Dendritic cell treated with granulocyte-macrophage colony-stimulating factor and Interleukin-4, amounts not matched to agents 40 ng/mL and 50 ng/mL, for 4 days (primary cell): ENCODE measurements around the gene BLVRA.
"Not testable (repeated sequence)": the region's sequence is repeated elsewhere in the genome, so short reads cannot be mapped to it uniquely, and the experiment has no call there.

Source experiments
- H3K27ac Mint-ChIP-seq: one replicate; pipeline ENCODE4 v1.8.0; 2022; ENCODE audit warnings: mild to moderate bottlenecking, mixed read lengths
- H3K27me3 Mint-ChIP-seq: one replicate; pipeline ENCODE4 v1.8.0; 2022; ENCODE audit warnings: mild to moderate bottlenecking, mixed read lengths
- H3K36me3 Mint-ChIP-seq: one replicate; pipeline ENCODE4 v1.8.0; 2022; ENCODE audit warnings: low read depth, mixed read lengths
- H3K4me1 Mint-ChIP-seq: one replicate; pipeline ENCODE4 v1.8.0; 2022; ENCODE audit warnings: low read depth, mixed read lengths
- H3K4me3 Mint-ChIP-seq: one replicate; pipeline ENCODE4 v1.8.0; 2022; ENCODE audit warnings: mild to moderate bottlenecking, moderate library complexity, mixed read lengths
- H3K9me3 Mint-ChIP-seq: one replicate; pipeline ENCODE4 v1.8.0; 2022; ENCODE audit warnings: mixed read lengths
- intact Hi-C: fragments of 100-400 bp; cut with micrococcal nuclease; formaldehyde crosslinking; loops from one replicate; pipeline ENCODE4 v1.15.0; 2022

The BLVRA gene, protein sequence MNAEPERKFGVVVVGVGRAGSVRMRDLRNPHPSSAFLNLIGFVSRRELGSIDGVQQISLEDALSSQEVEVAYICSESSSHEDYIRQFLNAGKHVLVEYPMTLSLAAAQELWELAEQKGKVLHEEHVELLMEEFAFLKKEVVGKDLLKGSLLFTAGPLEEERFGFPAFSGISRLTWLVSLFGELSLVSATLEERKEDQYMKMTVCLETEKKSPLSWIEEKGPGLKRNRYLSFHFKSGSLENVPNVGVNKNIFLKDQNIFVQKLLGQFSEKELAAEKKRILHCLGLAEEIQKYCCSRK

DNA sequence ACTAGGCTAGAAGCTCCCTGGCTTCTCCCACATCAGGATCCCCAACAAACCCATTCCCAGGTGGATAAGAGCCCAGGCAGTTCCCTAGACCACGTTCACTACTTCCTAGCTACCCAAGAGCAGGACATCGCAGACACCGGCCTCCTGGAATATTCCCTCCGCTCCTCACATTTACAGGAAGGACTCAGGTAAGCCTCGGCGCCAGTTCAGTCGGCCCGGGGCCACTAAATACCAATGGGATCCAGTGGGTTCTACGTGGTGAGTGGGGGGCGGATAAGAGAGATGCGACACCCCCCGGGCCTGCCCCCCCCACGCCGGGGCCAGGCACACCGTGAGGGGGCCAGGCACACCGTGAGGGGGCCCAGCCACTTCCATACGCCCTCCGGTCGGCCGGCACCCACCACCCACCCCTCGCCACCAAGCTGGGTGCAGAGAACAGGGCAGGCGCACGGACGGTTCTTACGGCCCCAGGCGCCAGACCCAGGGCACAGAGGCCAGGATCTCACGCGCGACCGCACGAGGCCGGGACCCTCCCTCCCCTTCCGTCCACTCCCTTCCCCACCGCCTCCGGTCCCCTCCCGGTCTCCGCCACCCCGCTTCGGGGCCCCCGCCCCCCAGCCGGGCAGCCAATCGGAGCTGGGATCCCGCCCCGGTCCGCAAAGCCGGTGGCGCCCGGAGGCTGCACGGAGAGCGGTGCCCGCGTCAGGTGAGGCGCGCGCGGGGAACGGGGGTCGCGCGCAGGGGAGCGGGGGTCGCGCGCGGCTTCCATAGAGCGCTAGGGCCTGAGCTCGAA is at the start of gene BLVRA:
Gene BLVRA, plus strand, starts transcription at position 652 of the 793 bp plus-strand sequence. CDS start 12,479 bp downstream, outside the sequence.
- peaks cover 22% of the 10 kb centered on the region for H3K36me3 Mint-ChIP-seq
- H3K4me3 Mint-ChIP-seq, result peak within 1 kb of the TSS; percentile 82
- no peaks in the 10 kb centered on the region for H3K9me3 Mint-ChIP-seq
- intact Hi-C loops, result no loop called here
- peak within 1 kb of the TSS; percentile 92 for H3K27ac Mint-ChIP-seq
- peaks cover 70% of the 10 kb centered on the region for H3K4me1 Mint-ChIP-seq
- H3K27me3 Mint-ChIP-seq, result peaks cover 1% of the 10 kb centered on the region

DNA sequence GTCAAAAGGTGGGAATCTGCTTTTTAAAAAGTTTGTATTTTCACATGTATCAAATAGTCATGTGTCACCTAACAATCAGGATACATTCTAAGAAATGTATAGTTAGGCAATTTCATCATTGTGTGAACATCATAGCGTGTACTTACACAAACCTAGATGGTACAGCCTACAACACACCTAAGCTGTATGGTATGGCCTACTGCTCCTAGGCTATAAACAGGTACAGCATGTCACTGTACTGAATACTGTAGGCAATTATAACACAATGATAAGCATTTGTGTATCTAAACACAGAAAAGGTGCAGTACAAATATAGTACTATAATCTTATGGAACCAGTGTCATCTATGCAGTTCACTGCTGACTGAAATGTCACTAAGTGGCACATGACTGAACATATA is 47.0 kb upstream of the BLVRA start:
- no peak overlapping the region for H3K4me3 Mint-ChIP-seq
- no peak overlapping the region for H3K27ac Mint-ChIP-seq
- intact Hi-C loops, result no loop called here
- no peaks in the 10 kb centered on the region for H3K27me3 Mint-ChIP-seq
- peaks cover 21% of the 10 kb centered on the region for H3K36me3 Mint-ChIP-seq
- peaks cover 11% of the 10 kb centered on the region for H3K4me1 Mint-ChIP-seq
- H3K9me3 Mint-ChIP-seq, result peaks cover 20% of the 10 kb centered on the region

DNA sequence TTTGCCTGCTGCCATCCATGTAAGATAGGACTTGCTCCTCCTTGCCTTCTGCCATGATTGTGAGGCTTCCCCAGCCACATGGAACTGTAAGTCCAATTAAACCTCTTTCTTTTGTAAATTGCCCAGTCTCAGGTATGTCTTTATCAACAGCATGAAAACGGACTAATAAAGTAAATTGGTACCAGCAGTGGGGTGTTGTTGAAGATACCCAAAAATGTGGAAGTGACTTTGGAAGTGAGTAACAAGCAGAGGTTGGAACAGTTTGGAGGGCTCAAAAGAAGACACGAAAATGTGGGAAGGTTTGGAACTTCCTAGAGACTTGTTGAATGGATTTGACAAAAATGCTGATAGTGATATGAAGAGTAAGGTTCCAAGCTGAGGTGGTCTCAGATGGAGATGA is 42.5 kb upstream of the BLVRA start:
- intact Hi-C loops, H3K4me3 Mint-ChIP-seq, H3K9me3 Mint-ChIP-seq, H3K27me3 Mint-ChIP-seq, H3K27ac Mint-ChIP-seq: not testable (repeated sequence)
- peaks cover 34% of the 10 kb centered on the region for H3K36me3 Mint-ChIP-seq
- H3K4me1 Mint-ChIP-seq, result peaks cover 26% of the 10 kb centered on the region

DNA sequence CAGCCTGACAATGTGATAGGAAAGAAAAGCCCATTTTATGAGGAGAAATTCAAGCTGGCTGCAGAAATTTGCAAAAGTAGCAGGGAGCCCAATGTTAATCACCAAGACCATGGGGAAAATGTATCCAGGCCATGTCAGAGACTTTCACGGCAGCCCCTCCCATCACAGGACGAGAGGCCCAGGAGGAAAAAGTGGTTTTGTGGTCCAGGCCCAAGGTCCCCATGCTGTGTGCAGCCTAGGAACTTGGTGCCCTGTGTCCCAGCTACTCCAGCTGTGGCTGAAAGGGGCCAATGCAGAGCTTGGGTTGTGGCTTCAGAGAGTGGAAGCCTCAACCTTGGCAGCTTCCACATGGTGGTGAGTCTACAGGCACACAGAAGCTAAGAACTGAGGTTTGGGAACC is 41.9 kb upstream of the BLVRA start:
- Mint-ChIP-seq H3K9me3 (peaks cover 9% of the 10 kb centered on the region), H3K27me3 (no peaks in the 10 kb centered on the region), H3K4me3 (no peak overlapping the region), H3K27ac (no peak overlapping the region), H3K36me3 (peaks cover 34% of the 10 kb centered on the region), H3K4me1 (peaks cover 30% of the 10 kb centered on the region)
- intact Hi-C loops, result no loop called here

DNA sequence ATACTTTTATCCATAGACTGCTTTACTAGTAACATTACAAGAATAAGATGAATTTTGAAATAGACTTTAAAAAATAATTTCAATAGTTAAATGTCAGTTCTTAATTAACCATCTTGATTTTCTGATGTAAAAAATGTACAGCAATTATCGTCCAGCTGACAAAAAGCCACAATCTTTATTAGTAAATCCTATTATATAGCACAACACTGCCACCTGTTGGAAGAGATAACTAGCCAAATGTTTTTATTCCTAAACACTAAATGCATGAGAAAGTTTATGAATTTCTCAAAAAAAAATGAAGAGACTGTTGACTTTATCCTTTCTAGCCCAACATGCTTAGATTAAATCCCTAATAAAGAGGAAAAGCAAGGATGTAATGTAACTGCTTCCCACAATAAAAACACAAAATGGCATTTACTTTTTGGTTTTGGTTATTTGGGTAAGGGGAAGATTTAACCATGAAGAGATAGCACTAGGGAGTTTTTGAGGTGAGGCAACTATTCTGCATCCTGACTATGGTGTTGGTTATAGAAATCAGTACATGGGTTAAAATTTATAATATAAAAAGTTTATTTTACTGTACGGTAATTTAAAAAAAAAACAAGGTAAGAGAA is 37.2 kb upstream of the BLVRA start:
- peaks cover 22% of the 10 kb centered on the region for H3K36me3 Mint-ChIP-seq
- no peak overlapping the region for H3K4me3 Mint-ChIP-seq
- peaks cover 2% of the 10 kb centered on the region for H3K9me3 Mint-ChIP-seq
- intact Hi-C loops, result loop anchor here (5.0 to 10.0 kb wide), 2 partner anchors 139 to 786 kb away; partner anchors contain the start of genes MRPL32, PSMA2 and STK17A
- H3K27ac Mint-ChIP-seq, result no peak overlapping the region
- H3K27me3 Mint-ChIP-seq, result no peaks in the 10 kb centered on the region
- H3K4me1 Mint-ChIP-seq, result peaks cover 43% of the 10 kb centered on the region

DNA sequence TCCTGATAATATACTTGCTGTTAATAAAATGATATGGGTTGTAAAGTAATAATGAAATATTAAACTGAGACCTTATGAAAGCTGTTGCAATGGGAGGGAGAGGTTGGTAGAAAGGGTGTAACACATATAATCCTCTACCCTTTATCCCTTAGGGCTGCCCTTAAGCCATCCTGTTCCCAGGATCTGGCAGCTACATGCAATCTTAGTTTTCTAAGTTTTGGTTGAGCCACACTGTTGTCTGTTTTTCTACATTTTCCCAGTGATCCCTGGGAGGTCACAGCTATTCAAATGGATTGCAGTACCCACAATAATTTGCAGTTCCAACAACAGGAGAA is 35.5 kb upstream of the BLVRA start:
- Mint-ChIP-seq H3K4me1 (peaks cover 43% of the 10 kb centered on the region), H3K9me3 (no peaks in the 10 kb centered on the region), H3K4me3 (no peak overlapping the region), H3K36me3 (peaks cover 14% of the 10 kb centered on the region), H3K27ac (no peak overlapping the region), H3K27me3 (no peaks in the 10 kb centered on the region)
- intact Hi-C loops, result loop anchor here (5.0 to 10.0 kb wide), 2 partner anchors 141 to 788 kb away; partner anchors contain the start of genes MRPL32, PSMA2 and STK17A

DNA sequence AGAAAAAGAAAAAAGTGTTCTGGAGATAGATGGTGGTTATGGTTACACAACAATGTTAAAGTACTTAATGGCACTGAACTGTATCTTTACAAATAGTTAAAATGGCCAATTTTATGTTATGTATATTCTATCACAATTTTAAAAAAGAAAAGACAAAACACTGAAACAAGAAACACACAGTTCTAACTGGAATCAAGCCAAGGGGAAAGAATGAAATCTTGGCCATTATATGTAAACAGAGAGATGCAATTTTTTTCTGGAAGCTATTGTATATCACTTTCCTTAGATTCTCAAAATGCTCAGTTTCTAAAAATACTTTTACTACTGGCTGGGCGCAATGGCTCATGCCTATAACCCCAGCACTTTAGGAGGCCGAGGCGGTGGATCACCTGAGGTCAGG is 33.2 kb upstream of the BLVRA start:
- Mint-ChIP-seq H3K9me3 (no peaks in the 10 kb centered on the region), H3K4me1 (peaks cover 51% of the 10 kb centered on the region), H3K36me3 (peaks cover 16% of the 10 kb centered on the region), H3K27me3 (no peaks in the 10 kb centered on the region), H3K4me3 (no peak overlapping the region), H3K27ac (no peak overlapping the region)
- intact Hi-C loops, result loop anchor here (2.0 to 10.0 kb wide), 2 partner anchors 114 to 790 kb away; partner anchors contain the start of genes MRPL32 and PSMA2

DNA sequence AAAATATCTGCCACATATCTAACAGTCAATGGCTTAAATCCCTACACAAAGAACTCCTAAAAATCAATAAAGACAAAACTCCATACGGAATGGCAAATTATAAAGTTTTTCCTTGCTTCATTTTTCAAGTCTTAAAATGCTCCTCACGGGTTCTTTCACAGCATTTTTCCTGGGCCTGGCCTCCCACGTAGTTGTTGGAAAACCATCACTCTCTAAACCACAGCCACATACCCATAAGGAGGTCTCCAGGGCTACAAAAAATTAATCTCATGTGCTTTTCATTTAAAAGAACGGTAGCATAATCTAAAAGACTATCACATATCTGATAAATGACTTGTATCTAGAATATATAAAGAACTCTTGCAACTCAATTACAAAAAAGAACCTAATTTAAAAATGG is 32.0 kb upstream of the BLVRA start:
- no peak overlapping the region for H3K27ac Mint-ChIP-seq
- no peak overlapping the region for H3K4me3 Mint-ChIP-seq
- H3K27me3 Mint-ChIP-seq, result no peaks in the 10 kb centered on the region
- peaks cover 47% of the 10 kb centered on the region for H3K4me1 Mint-ChIP-seq
- H3K36me3 Mint-ChIP-seq, result peaks cover 12% of the 10 kb centered on the region
- intact Hi-C loops, result loop anchor here (10.0 kb wide), 1 partner anchor 792 kb away; the partner anchor contains the start of genes MRPL32 and PSMA2
- H3K9me3 Mint-ChIP-seq, result no peaks in the 10 kb centered on the region

DNA sequence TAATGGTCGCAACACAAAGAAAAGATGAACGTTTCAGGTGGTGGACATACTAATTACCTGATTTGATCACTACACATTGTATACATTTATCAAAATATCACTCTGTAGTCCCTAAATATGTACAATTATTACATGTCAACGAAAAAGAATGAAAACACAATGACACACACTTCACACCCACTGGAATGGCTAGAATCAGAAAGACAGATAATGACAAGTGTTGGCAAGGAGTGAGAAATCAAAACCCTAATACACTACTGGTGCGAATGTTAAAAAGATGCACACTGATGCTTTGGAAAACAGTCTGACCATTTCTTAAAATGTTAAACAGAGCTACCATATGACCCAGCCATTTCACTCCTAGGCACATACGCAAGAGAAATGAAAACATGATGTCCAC is 31.5 kb upstream of the BLVRA start:
- Mint-ChIP-seq H3K4me1 (peaks cover 46% of the 10 kb centered on the region), H3K4me3 (no peak overlapping the region), H3K9me3 (no peaks in the 10 kb centered on the region), H3K27ac (no peak overlapping the region), H3K36me3 (peaks cover 12% of the 10 kb centered on the region), H3K27me3 (no peaks in the 10 kb centered on the region)
- intact Hi-C loops, result loop anchor here (10.0 kb wide), 1 partner anchor 792 kb away; the partner anchor contains the start of genes MRPL32 and PSMA2

DNA sequence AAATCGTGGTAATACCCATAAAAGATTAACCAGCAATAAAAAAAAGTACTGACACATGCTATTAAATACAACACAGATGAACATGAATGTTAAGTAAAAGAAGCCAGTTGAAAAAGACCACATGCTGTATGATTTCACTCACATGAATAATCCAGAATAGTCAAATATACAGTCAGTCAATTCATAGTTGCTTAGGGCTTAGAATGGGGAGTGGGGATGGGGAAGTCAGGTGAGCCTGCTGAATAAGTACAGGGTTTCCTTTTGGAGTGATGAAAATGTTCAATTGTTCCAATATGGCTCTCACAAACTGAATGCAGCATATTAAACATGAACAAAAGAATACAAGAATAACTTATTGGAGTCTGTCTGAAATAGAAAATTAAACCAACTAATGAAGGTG is 31.0 kb upstream of the BLVRA start:
- H3K4me3 Mint-ChIP-seq, result no peak overlapping the region
- peaks cover 12% of the 10 kb centered on the region for H3K36me3 Mint-ChIP-seq
- H3K4me1 Mint-ChIP-seq, result peaks cover 46% of the 10 kb centered on the region
- H3K27ac Mint-ChIP-seq, result no peak overlapping the region
- intact Hi-C loops, result loop anchor here (10.0 kb wide), 1 partner anchor 793 kb away; the partner anchor contains the start of genes MRPL32 and PSMA2
- H3K27me3 Mint-ChIP-seq, result no peaks in the 10 kb centered on the region
- H3K9me3 Mint-ChIP-seq, result no peaks in the 10 kb centered on the region

DNA sequence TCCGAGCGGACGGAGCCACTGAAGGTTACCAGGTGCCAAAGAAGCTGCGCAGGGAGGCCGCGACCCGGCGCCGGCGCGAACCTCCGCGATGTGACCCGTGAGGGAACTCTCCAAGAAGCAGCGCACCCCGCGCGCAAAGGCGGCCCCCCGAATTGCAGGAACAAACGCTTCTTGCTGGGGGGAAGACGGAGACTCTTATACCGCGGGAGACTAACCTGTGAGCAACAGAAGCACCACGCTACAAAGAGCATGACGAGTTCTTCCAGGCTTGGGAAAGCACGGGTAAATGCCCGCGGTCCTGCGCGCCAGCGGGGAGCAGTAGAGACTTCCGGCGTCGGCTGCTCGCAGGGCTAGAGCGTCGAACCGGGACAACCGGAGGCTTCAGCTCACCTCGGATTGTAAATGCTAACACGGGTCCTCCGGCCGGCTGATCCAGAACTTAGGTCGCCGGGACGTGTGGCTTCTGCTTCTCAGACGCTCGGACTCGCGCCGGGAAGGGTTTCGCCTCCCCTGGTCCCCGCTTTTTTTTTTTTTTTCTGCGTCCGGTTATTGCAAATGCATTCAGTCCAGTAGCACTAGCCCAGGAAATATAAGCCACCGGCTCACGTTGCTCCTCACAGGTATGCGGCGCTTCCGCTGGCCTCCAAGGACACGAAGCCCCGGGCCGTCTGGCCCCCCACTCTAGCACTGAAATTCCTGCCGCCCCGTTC is 29.1 kb upstream of the BLVRA start, which contains the start of gene COA1:
Gene COA1, minus strand, starts transcription at position 310 of the 710 bp plus-strand sequence. CDS start 80,909 bp downstream, outside the sequence.
- Mint-ChIP-seq H3K36me3 (peaks cover 12% of the 10 kb centered on the region), H3K27me3 (no peaks in the 10 kb centered on the region), H3K4me3 (peak within 1 kb of the TSS; percentile 93), H3K9me3 (no peaks in the 10 kb centered on the region), H3K27ac (peak within 1 kb of the TSS; percentile 87), H3K4me1 (peaks cover 38% of the 10 kb centered on the region)
- intact Hi-C loops, result loop anchor here (2.0 to 10.0 kb wide), 2 partner anchors 27 to 795 kb away; partner anchors contain the start of genes MRPL32 and PSMA2

DNA sequence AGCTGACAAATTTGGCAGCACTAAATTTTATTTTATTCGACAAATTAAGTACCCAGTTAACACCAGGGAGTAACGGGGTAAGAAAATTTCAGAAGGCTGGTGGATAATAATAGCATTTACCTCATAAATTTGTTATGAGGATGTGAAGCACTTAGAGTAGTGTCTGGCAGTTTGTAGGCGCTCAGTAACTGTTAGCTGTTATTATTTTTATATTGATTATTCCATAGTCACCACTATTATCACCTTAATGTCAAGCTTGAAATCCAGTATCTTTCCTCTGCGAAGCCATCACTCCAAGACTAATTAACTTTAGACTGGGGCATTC is 28.6 kb upstream of the BLVRA start:
- no peaks in the 10 kb centered on the region for H3K9me3 Mint-ChIP-seq
- intact Hi-C loops, result loop anchor here (2.0 to 10.0 kb wide), 2 partner anchors 27 to 795 kb away; partner anchors contain the start of genes MRPL32 and PSMA2
- H3K27ac Mint-ChIP-seq, result peak overlapping the region; percentile 87
- H3K27me3 Mint-ChIP-seq, result no peaks in the 10 kb centered on the region
- H3K36me3 Mint-ChIP-seq, result peaks cover 7% of the 10 kb centered on the region
- H3K4me3 Mint-ChIP-seq, result peak overlapping the region; percentile 93
- peaks cover 38% of the 10 kb centered on the region for H3K4me1 Mint-ChIP-seq

DNA sequence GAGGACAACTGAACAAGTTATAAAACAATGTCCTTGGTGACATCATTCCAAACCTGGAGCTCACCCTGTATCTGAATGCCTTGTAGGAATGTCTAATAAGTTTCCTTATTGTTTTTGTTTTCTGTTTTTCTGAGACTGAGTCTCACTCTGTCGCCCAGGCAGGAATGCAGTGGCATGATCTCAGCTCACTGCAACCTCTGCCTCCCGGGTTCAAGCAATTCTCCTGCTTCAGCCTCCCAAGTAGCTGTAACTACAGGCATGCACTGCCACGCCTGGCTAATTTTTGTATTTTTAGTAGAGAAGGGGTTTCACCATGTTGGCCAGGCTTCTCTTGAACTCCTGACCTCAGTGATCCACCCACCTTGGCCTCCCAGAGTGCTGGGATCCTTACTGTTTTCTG is 27.0 kb upstream of the BLVRA start:
- H3K4me3 Mint-ChIP-seq, H3K27ac Mint-ChIP-seq, H3K9me3 Mint-ChIP-seq, intact Hi-C loops, H3K36me3 Mint-ChIP-seq, H3K27me3 Mint-ChIP-seq: not testable (repeated sequence)
- H3K4me1 Mint-ChIP-seq, result peaks cover 41% of the 10 kb centered on the region
